Measurements from ENCODE around the gene FAM83C. TPM values are rescaled to one million over a fixed set of nuclear protein-coding genes. Genes with fewer than 3 reads are reported as not detected.

FAM83C gene
- total and polyA plus RNA-seq, 2 donors (not counting 1 experiment from before 2014, with no cell fraction given), result not detected

GRCh38 chr20:35277531-35278395, 14.5 kb downstream of the FAM83C start, which contains the start of gene MMP24OS:
TSS of gene MMP24OS (minus strand) at chr20:35278122. CDS start at chr20:35277929, 193 bp downstream.
- ChIA-PET CTCF (interaction anchor here (0.6 to 1.4 kb wide), 8 partner anchors 24 to 441 kb away, joined by 3 to 5 read pairs (median 3); no protein-coding TSS in a partner anchor), POLR2A (interaction anchor here (0.5 to 1.7 kb wide), 11 partner anchors 131 to 1697 kb away, joined by 3 to 7 read pairs (median 3); partner anchors contain the start of genes RBM39 and SCAND1)
- Histone ChIP-seq H3K27ac (ENCODE audit: low read length in 2 of 2) (peak within 1 kb of the TSS; percentile 92 to 96), H3K9me3 (ENCODE audit: control extremely low read depth in 1 of 3, control insufficient read depth in 2 of 3, insufficient read depth in 1 of 3, low read length in 2 of 3) (no peaks in the 10 kb centered on the region), H3K4me2 (replicated peaks; ENCODE audit: low read depth, low read length, poor library complexity, severe bottlenecking) (peak within 1 kb of the TSS; percentile 90), H3K4me3 (ENCODE audit: control extremely low read depth in 1 of 5, extremely low read depth in 1 of 5, insufficient read depth in 1 of 5, low read depth in 2 of 5, low read length in 4 of 5) (peak within 1 kb of the TSS; percentile 70 to 86 (median 77)), H3K4me1 (ENCODE audit: control insufficient read depth in 2 of 2, insufficient read depth in 2 of 2, low read length in 2 of 2) (peaks cover 14 to 21% of the 10 kb centered on the region in 2 donors), H3K27me3 (replicated peaks in 1 of 4; ENCODE audit: control extremely low read depth in 1 of 4, control insufficient read depth in 3 of 4, insufficient read depth in 4 of 4, low read length in 3 of 4) (no peaks in the 10 kb centered on the region), H4K20me1 (ENCODE audit: control insufficient read depth, insufficient read depth, low read length, poor library complexity, severe bottlenecking) (no peaks in the 10 kb centered on the region), H2AFZ (ENCODE audit: insufficient read depth, low read depth, low read length, poor library complexity, severe bottlenecking) (peak within 1 kb of the TSS; percentile 66), H3K36me3 (replicated peaks in 1 of 2; ENCODE audit: control extremely low read depth in 1 of 2, control insufficient read depth in 1 of 2, extremely low read depth in 1 of 2, insufficient read depth in 2 of 2, low read length in 1 of 2) (peaks cover 3 to 44% of the 10 kb centered on the region in 2 experiments), H3K9ac (ENCODE audit: low read length) (peak within 1 kb of the TSS; percentile 82), H3K79me2 (ENCODE audit: control insufficient read depth, insufficient read depth, low read length) (peaks cover 45% of the 10 kb centered on the region)
- Mint-ChIP-seq H3K27me3 (no peaks in the 10 kb centered on the region), H3K4me1 (peaks cover 20% of the 10 kb centered on the region), H3K9me3 (ENCODE audit: insufficient read depth) (no peaks in the 10 kb centered on the region), H3K4me3 (peak within 1 kb of the TSS; percentile 94), H3K27ac (peak within 1 kb of the TSS; percentile 99)
- ATAC-seq (ENCODE audit: low read depth), result peak; percentile 90
- TF ChIP-seq CTCF (IDR thresholded peaks at IDR 0.05) (peak; percentile 22), EZH2 (IDR thresholded peaks at IDR 0.05; ENCODE audit: borderline replicate concordance, insufficient read depth, low read depth, low read length, poor library complexity, severe bottlenecking) (no peak)
- peak; percentile 95 for DNase-seq
- intact Hi-C loops (cut with micrococcal nuclease), result loop anchor here (1.0 to 2.0 kb wide), 3 partner anchors 133 to 401 kb away; partner anchors contain the start of genes ACSS2, TRPC4AP and UQCC1
- under 1% methylated on average over 76 of the region's 76 CpGs for WGBS (ENCODE audit: insufficient coverage)
